ENCODE results near the gene USP10. TPM values are rescaled to one million over a fixed set of nuclear protein-coding genes. Genes with fewer than 3 reads are reported as not detected.
A peak's percentile ranks its signal among the peaks of the same experiment; 100 is the strongest.
"Not testable (repeated sequence)": the region's sequence is repeated elsewhere in the genome, so short reads cannot be mapped to it uniquely, and the experiment has no call there.

Gene USP10
- total and polyA plus RNA-seq, 9 donors, result 30.6 to 73.4 (median 57.3) TPM

DNA sequence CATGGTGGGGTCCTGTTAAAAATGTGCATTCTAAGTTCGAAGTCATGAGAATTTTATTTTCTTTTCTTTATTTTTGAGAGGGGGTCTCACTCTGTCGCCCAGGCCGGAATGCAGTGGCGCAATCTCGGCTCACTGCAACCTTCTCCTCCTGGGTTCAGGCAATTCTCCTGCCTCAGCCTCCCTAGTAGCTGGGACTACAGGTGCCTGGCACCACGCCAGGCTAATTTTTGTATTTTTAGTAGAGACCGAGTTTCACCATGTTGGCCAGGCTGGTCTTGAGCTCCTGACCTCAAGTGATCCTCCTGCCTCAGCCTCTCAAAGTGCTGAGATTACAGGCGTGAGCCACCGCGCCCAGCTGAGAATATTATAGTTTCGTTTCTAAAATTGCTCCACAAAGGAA, 48.4 kb downstream of the USP10 start:
- not testable (repeated sequence) for H3K27me3 ChIP-seq (ENCODE audit: control insufficient read depth, insufficient read depth, low read length); H3K4me1 ChIP-seq (ENCODE audit: control insufficient read depth, insufficient read depth, low read length); H3K4me3 ChIP-seq (ENCODE audit: low read length); H3K9me3 ChIP-seq (replicated peaks; ENCODE audit: control insufficient read depth, low read depth, low read length); H3K27ac ChIP-seq (ENCODE audit: low read length); DNase-seq
- peaks cover 24% of the 10 kb centered on the region for H3K36me3 ChIP-seq (ENCODE audit: control insufficient read depth, insufficient read depth, low read length)
- 91% methylated on average over 5 of the region's 11 CpGs for WGBS (ENCODE audit: insufficient coverage)

DNA sequence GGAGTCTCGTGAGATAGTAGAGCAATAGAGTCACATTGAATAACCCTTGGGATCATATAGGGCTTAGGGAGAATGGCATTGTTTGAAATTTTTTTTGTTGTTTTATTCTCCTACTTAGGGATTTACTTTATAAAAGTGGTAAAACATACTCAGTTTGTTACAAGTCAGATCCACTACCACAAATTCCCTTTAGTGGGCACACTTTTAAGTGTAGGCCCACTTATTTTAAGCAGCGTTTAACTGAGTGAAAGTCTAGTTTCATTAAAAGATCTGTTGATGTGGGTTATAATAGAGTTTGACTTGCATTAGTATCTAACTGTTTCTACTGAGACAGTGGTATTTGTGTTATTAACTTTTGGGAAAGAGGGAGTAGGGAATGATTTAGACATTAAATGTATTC, 49.3 kb downstream of the USP10 start:
- Histone ChIP-seq H3K4me3 (ENCODE audit: low read length) (no peak overlapping the region), H3K27ac (ENCODE audit: low read length) (no peak overlapping the region), H3K9me3 (replicated peaks; ENCODE audit: control insufficient read depth, low read depth, low read length) (no peaks in the 10 kb centered on the region), H3K27me3 (ENCODE audit: control insufficient read depth, insufficient read depth, low read length) (no peaks in the 10 kb centered on the region), H3K4me1 (ENCODE audit: control insufficient read depth, insufficient read depth, low read length) (no peaks in the 10 kb centered on the region), H3K36me3 (ENCODE audit: control insufficient read depth, insufficient read depth, low read length) (peaks cover 24% of the 10 kb centered on the region)
- no peak for DNase-seq
- no CpG with 5 or more reads among the region's 2 CpGs for WGBS (ENCODE audit: insufficient coverage)

DNA sequence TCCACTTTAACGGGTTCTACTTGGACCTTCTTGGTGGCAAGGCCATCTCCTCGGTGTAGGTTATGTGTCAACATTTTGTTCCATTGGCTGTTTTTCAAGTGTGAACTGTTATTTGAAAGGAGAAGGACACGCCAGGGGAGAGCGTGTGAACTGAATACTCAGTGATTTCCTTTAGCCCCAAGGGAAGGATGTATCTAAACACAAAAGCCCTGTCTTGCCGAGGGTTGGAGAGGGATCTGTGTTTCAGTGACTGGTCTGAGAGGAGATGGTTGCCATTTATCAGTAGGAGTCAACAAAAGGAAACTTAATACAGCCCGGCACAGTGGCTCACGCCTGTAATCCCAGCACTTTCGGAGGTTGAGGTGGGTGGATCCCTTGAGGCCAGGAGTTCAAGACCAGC, 50.0 kb downstream of the USP10 start:
- Histone ChIP-seq H3K36me3 (ENCODE audit: control insufficient read depth, insufficient read depth, low read length) (peaks cover 22% of the 10 kb centered on the region), H3K4me1 (ENCODE audit: control insufficient read depth, insufficient read depth, low read length) (peaks cover 4% of the 10 kb centered on the region), H3K9me3 (replicated peaks; ENCODE audit: control insufficient read depth, low read depth, low read length) (no peaks in the 10 kb centered on the region), H3K27ac (ENCODE audit: low read length) (no peak overlapping the region), H3K27me3 (ENCODE audit: control insufficient read depth, insufficient read depth, low read length) (no peaks in the 10 kb centered on the region), H3K4me3 (ENCODE audit: low read length) (no peak overlapping the region)
- WGBS (ENCODE audit: insufficient coverage), result 73% methylated on average over 2 of the region's 8 CpGs
- no peak for DNase-seq

DNA sequence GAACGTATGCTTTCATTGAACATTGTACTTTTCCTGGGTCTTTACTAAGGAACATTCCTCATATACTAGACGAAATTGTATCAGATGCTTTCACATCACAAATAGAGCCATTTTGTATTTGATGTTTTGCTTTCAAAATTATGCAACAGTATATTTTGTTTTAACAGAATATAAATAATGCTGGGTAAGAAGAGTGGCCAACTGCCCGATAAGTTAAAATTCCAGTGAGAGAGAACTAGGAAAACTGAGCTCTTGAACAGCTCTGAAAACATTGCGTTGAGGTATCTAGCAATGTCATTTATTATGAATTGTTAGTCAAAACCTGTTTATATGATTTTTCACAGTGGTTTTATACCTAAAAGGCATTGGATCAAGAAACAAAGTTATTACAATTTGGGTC, 50.8 kb downstream of the USP10 start:
- Histone ChIP-seq H3K4me1 (ENCODE audit: control insufficient read depth, insufficient read depth, low read length) (peaks cover 4% of the 10 kb centered on the region), H3K27ac (ENCODE audit: low read length) (no peak overlapping the region), H3K9me3 (replicated peaks; ENCODE audit: control insufficient read depth, low read depth, low read length) (no peaks in the 10 kb centered on the region), H3K36me3 (ENCODE audit: control insufficient read depth, insufficient read depth, low read length) (peaks cover 20% of the 10 kb centered on the region), H3K27me3 (ENCODE audit: control insufficient read depth, insufficient read depth, low read length) (no peaks in the 10 kb centered on the region), H3K4me3 (ENCODE audit: low read length) (no peak overlapping the region)
- DNase-seq, result no peak
- no CpG with 5 or more reads among the region's 4 CpGs for WGBS (ENCODE audit: insufficient coverage)

DNA sequence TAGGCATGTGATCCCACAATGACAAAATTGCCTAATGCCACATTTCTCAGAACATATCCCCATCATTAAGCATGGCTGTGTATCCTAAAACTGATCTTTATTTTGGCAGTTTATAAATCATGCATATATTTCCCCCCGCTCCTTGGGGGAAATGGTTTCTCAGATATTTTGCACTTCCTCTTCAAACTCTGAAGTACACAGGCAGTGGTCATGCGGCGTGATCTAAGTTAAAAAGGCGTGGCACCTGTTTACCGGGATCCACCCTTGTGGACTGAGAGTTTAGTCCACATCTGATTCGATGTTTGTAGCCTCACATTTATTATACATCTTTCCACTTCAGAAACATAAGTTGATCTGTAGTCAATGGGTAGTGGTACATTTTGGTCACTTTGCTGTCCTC, 51.4 kb downstream of the USP10 start:
- Histone ChIP-seq H3K27ac (ENCODE audit: low read length) (no peak overlapping the region), H3K4me1 (ENCODE audit: control insufficient read depth, insufficient read depth, low read length) (peaks cover 4% of the 10 kb centered on the region), H3K4me3 (ENCODE audit: low read length) (no peak overlapping the region), H3K9me3 (replicated peaks; ENCODE audit: control insufficient read depth, low read depth, low read length) (no peaks in the 10 kb centered on the region), H3K36me3 (ENCODE audit: control insufficient read depth, insufficient read depth, low read length) (peaks cover 18% of the 10 kb centered on the region), H3K27me3 (ENCODE audit: control insufficient read depth, insufficient read depth, low read length) (no peaks in the 10 kb centered on the region)
- DNase-seq, result no peak
- 100% methylated on average over 4 of the region's 6 CpGs for WGBS (ENCODE audit: insufficient coverage)

DNA sequence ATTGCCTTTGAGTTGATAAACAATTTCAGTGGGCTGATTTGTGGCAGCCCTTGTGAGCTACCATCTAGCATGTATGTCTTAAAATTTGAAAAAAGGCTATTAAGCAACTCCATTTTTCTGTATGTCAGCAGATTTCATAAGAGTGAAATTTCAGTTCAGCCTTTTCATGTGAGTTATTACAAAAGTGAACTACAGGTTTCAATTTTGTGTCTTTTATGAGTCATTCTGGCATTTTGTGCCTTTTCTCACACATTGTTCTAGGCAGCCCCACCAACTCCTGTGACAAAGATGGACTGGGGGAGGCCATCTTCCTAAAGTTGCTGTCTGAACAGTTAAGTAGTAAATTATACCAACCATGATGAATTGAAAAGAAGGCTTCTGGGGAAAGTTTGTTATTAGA, 52.1 kb downstream of the USP10 start:
- H3K4me3 ChIP-seq (ENCODE audit: low read length), result no peak overlapping the region
- peaks cover 4% of the 10 kb centered on the region for H3K4me1 ChIP-seq (ENCODE audit: control insufficient read depth, insufficient read depth, low read length)
- no peak for DNase-seq
- no peaks in the 10 kb centered on the region for H3K9me3 ChIP-seq (replicated peaks; ENCODE audit: control insufficient read depth, low read depth, low read length)
- peaks cover 14% of the 10 kb centered on the region for H3K36me3 ChIP-seq (ENCODE audit: control insufficient read depth, insufficient read depth, low read length)
- H3K27ac ChIP-seq (ENCODE audit: low read length), result no peak overlapping the region
- no peaks in the 10 kb centered on the region for H3K27me3 ChIP-seq (ENCODE audit: control insufficient read depth, insufficient read depth, low read length)

DNA sequence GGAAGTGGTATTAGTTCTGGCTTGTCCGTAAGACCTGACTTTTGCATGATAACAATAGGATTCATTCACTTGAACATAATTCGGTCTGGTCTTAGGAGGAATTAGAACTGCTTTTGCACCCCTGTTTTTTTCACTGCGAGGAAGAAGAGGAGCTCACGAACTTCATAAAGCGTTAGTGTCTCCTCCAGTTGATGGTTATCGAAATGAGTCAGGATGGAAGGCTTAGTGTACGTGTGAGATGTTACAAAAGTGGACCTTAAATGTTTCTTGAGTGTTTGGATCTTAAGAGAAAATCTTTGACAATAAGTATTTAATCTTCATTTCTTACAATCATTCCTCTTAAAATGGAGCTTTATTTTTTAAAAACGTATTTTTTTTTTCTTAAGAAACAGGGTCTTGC, 52.8 kb downstream of the USP10 start:
- DNase-seq, result no peak
- Histone ChIP-seq H3K27ac (ENCODE audit: low read length) (no peak overlapping the region), H3K4me1 (ENCODE audit: control insufficient read depth, insufficient read depth, low read length) (peaks cover 4% of the 10 kb centered on the region), H3K36me3 (ENCODE audit: control insufficient read depth, insufficient read depth, low read length) (peaks cover 12% of the 10 kb centered on the region), H3K27me3 (ENCODE audit: control insufficient read depth, insufficient read depth, low read length) (no peaks in the 10 kb centered on the region), H3K9me3 (replicated peaks; ENCODE audit: control insufficient read depth, low read depth, low read length) (no peaks in the 10 kb centered on the region), H3K4me3 (ENCODE audit: low read length) (no peak overlapping the region)
- 75% methylated on average over 2 of the region's 8 CpGs for WGBS (ENCODE audit: insufficient coverage)

DNA sequence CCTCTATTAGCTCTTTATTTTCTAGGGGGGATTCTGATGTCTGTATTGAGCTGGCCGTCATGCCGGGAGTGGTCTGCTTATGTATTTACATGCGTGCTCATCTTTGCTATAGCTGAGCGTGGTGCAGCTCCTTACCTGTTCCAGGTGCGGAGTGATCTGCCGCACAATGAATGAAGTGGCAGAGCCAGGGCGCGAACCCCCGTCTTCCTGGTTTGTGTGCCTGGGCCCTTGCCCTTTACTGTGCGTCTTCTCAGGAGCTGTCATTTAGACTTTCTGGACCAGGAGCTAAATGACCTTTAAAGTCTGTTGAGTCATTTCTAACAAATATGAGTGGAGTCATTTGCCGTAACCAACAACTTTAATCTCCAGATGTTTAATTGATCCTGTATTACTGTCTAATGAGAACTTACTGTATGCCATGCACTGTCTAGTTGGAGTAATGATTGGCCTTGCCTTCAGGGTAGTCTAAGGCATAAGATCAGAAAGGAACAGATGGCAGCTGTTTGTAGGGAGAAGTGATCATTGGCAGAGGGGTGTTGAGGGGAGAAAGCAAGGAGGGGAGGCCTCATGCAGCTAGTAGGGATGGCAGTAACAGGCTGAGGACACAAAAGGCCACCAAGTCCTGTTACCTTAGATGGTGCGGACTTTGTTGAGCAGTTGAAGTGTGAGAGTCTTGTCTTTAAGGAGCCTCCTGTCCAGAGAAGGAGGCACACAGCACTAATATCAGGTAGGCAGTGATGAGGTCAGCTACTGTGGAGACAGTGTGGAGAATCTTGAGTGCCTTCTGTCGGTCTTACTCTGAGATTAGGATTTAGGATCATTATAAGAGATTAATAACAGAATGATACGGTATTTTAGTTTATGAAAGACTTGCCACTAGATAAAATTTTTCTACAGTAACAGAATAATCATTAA, 53.9 kb downstream of the USP10 start:
- 87% methylated on average over 7 of the region's 14 CpGs for WGBS (ENCODE audit: insufficient coverage)
- no peak for DNase-seq

DNA sequence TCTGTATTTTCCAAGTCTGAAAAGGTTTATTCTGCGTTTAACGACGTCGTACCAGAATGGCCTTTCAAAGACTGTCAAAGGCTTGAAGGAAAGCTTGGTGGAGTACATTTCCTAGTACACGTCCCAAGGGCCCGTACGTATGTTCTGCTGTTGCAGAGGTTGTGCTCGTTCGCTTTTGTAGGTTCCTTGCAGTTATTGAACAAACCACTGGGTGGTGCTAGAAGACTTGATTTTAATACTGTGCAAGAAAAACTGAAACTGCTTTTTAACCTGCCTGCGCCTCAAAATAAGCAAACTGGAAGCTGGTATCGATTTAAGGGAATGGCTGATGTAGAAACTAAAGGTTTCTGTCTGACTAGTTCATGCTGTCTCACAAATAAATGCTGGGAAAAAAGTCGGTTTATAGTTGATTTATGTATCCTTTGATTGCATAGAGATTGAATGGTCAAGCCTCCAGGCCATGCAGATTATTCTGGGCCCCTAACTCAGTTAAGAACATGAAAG, 54.6 kb downstream of the USP10 start:
- Histone ChIP-seq H3K4me1 (ENCODE audit: control insufficient read depth, insufficient read depth, low read length) (peaks cover 4% of the 10 kb centered on the region), H3K4me3 (ENCODE audit: low read length) (no peak overlapping the region), H3K27me3 (ENCODE audit: control insufficient read depth, insufficient read depth, low read length) (no peaks in the 10 kb centered on the region), H3K27ac (ENCODE audit: low read length) (no peak overlapping the region), H3K36me3 (ENCODE audit: control insufficient read depth, insufficient read depth, low read length) (peaks cover 12% of the 10 kb centered on the region), H3K9me3 (replicated peaks; ENCODE audit: control insufficient read depth, low read depth, low read length) (no peaks in the 10 kb centered on the region)
- peak; percentile 92 for DNase-seq
- WGBS (ENCODE audit: insufficient coverage), result 6% methylated on average over 12 of the region's 12 CpGs

More for the DNA sequence above, 53.9 kb downstream of the USP10 start:
- Histone ChIP-seq H3K4me1 (ENCODE audit: control insufficient read depth, insufficient read depth, low read length) (peaks cover 4% of the 10 kb centered on the region), H3K4me3 (ENCODE audit: low read length) (no peak overlapping the region), H3K27me3 (ENCODE audit: control insufficient read depth, insufficient read depth, low read length) (no peaks in the 10 kb centered on the region), H3K27ac (ENCODE audit: low read length) (no peak overlapping the region), H3K9me3 (replicated peaks; ENCODE audit: control insufficient read depth, low read depth, low read length) (no peaks in the 10 kb centered on the region), H3K36me3 (ENCODE audit: control insufficient read depth, insufficient read depth, low read length) (peaks cover 12% of the 10 kb centered on the region)

DNA sequence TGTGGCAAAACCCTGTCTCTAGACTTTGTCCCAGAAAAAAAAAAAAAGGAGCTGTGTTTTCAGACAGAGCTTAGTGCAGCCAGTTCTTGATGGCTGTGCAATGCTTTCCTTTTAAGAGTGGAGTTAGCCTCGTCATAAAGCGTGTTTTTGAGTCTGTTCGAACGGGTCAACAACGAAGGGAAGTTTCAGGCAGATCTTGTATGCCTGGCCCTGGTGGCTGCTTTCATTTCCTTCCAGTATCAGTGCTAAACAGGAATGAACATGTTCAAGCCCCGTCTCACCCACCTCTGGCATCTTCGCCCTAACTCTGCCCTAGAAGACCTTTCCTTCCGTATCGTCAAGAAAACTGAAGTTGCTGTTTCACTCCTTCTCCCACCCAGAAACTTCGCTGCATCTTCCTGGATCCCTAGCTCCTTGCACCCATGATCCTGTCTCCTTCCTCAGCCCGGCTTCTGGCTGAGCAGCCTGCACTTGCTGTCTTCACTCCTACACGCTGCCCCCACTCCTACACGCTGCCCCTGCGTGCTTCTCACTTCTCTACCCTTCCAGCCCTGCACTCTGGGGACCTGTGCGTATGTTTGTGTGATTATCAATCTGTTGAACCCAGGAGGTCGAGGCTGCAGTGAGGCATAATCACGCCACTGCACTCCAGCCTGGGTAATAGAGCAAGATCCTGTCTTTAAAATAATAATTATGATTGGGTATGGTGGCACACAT, 55.3 kb downstream of the USP10 start:
- Histone ChIP-seq H3K36me3 (ENCODE audit: control insufficient read depth, insufficient read depth, low read length) (peaks cover 8% of the 10 kb centered on the region), H3K9me3 (replicated peaks; ENCODE audit: control insufficient read depth, low read depth, low read length) (no peaks in the 10 kb centered on the region), H3K4me1 (ENCODE audit: control insufficient read depth, insufficient read depth, low read length) (peaks cover 4% of the 10 kb centered on the region), H3K4me3 (ENCODE audit: low read length) (no peak overlapping the region), H3K27ac (ENCODE audit: low read length) (no peak overlapping the region), H3K27me3 (ENCODE audit: control insufficient read depth, insufficient read depth, low read length) (no peaks in the 10 kb centered on the region)
- 79% methylated on average over 13 of the region's 17 CpGs for WGBS (ENCODE audit: insufficient coverage)
- no peak for DNase-seq

Measured in muscle of leg (tissue), 11 donors.